Measurements from ENCODE around the gene SNRPF.
A peak's percentile ranks its signal among the peaks of the same experiment; 100 is the strongest.

Gene SNRPF

DNA sequence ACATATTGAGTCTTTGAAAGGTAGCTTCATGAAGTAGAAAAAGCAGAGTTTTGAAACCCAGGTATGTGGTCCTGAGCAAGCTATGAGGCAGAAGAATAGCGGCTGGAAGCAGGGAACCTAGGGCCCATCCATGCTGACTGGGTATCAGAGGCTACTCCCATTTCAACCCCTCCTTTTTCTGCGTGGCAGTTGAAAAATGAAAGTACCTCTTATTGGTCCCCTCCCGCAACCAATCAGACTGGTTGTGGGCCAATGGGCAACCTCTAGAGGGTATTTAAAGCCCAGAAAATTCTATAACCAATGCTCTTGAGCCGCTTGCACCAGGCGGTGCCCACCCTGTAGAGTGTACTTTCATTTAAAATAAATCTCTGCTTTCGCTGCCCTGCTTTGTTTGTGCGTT is 1.6 kb upstream of the SNRPF start:
- DNase-seq = no peak

DNA sequence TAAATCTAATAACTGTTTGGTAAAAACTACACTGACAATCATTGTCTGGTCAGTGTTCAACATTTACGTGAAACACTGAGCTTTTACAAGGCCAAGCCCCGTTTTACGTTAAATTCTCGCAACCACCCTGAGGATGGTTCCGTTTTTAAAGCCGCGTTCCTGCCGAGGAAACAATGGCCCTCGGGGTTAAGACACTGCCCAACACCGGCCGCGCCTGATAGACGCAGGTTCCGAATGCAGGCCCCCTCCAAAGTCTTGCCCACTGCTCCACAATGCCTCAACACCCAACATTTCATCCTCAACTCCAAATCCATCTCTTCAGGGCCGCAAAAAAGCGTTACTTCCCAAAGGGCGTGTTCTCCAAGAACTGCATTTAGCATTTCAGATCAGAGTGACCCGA is 953 bp upstream of the SNRPF start:
- peak; percentile 19 for DNase-seq

DNA sequence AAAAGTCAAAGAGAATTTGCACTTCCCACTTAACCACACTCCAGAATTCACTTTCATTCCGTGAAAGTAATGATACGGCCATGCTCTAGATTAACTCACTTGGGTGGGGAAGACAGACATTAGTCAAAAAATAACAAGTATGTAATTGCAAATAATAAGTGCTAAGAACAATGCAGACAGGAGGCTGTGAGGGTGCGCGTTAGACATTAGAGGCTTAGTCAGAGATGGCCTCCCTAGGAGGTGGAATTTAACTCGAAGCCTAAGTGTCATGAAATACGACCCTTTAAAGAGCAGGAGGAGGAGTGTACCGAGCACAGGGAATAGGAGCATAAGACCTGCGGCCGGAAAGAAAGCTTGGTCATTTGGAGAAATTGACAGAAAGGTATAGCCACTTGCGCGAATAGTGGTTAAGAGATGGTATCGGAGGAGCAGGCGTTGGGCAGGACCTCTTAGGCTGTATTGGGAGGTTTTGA is 628 bp downstream of the SNRPF start:
- no peak for DNase-seq

DNA sequence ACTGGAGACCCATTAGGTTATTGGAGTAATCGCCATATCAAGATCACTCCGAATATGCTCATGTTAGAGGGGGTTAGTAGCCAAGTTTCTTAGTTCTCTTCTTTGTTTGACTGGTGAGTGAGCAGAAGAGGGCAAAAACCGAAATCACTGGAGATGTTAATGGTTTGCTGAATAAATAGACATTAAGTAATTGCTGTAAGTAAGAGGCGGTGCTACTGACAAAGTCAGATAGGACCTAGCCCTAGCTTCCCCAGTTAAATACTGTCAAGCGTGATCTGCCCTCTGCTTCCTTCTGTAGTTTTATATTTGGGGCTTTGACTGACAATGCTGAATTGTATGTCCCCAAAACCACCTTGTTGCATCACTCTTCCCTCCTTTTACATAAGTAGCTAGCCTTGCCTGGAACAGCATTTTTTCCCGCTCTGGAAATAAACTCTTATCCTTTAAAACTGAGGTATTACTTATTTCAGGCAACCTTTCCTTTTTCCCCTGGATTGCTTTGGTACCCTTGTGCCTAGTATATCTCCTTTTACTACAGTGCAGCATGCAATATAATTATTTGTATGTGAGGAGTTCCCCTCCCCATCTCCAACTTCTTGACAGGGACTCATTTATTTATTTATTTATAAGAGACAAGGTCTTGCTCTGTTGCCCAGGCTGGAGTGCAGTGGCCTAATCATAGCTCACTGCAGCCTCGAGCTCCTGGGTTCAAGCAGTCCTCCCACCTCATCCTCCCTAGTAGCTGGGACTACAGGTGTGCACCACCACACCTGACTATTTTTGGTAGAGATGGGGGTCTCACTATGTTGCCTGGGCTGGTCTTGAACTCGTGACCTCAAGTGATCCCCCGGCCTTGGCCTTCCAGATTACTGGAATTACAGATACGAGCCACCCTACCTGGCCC is 1.4 kb downstream of the SNRPF start:
- no peak for DNase-seq

DNA sequence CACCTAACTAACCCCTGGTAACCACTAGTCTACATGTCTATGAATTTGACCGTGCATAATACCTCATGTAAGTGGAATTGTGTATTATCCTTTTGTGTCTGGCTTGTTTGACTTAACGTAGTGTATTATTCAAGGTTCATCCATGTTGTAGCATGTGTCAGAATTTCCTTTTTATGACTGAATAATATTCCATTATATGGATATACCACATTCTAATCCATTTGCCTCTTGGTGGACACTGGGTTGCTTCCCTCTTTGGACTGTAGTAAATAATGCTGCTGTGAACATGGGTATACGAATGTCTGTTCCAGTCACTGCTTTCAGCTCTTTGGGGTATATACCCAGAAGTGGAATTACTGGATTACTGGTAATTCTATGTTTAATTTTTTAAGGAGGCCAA is 3.3 kb downstream of the SNRPF start:
- DNase-seq = no peak

DNA sequence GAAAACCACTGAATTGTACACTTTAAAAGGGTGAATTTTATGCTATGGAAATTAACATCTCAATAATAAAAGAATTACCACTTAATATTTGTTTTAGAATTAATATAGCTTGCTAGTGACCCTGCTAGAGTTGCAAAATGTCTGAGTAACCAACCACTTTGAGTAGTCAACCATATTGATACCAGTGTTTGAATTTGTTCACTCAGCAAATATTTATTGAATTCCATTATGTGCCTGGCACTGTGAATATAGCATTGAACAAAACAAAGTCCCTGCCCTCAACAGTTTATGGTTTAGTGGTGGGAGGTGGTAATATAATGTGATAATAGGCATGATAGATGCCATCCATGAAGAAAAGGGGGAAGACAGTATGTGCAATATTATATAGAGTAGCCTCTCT is 4.6 kb downstream of the SNRPF start:
- no peak for DNase-seq

DNA sequence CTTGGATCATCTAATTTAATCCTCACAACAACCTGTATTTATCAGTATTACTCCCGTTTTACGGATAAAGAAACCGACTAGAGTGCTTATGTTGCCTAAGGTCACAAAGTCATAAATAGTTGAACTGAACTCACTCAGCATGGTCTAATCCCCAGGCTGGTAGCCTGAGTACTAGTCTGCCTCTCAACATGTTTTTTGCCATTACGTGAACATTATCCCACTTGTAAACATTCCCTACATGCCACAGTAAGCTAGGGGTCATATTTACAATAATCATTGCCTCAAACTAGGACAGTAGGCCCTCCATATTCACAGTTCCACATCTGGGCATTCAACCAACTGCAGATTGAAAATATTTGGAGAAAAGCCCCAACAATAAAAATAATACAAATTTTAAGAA is 12.1 kb downstream of the SNRPF start:
- DNase-seq = no peak

DNA sequence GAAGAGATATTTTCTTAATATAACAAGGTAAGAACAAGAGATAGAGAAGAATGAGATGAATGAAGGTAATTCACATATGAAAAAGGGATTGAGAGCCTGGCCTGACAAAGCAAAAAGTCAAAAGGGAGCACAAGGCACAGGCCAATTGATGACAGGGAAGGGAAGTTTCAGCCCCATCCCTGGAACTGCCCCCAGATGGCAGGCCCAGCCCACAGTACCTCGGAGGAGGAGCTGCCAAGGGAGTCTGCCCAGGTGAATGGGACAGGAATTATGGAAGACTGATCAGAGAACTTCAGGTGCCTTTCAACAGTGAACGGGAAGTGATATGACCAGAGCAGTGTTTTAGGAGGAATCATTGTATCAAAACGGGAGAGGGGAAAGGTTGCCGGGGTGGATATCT is 15.7 kb downstream of the SNRPF start:
- no peak for DNase-seq

DNA sequence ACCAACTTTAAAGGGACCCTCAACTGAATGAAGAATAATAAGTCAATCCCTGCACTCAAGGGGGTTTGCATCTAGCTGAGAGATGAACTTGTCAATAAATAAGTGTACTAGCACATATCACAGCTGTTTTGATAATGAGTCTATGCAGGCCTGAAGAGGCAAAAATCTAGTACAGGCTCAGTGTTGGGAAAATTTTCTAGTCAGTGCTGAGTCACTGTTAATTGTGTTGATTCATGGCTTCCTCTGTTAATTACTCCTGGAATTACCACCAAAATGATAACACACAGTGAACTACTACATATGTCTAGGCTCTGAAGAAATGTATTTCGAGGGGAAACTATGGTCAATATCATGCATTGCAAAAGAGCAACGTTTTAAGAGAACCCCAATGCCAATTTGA is 18.9 kb downstream of the SNRPF start:
- no peak for DNase-seq

DNA sequence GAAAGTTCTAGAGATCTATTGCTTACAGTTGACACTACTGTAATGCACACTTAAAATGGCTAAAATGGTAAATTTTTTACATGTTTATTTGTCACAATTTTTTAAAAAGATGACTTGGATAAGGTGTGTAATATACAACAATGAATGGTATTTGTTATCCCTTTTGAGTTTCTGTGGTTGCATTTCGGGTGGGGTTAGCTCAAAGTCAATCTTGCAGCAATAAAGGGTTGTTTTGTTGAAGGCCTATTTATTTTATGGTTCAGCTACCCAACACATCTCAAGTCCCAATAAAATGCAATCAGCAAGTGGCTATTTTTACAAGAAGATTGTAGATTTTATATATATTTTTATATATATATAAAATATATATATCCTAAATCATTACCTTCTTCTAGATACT is 22.1 kb downstream of the SNRPF start:
- no peak for DNase-seq

DNA sequence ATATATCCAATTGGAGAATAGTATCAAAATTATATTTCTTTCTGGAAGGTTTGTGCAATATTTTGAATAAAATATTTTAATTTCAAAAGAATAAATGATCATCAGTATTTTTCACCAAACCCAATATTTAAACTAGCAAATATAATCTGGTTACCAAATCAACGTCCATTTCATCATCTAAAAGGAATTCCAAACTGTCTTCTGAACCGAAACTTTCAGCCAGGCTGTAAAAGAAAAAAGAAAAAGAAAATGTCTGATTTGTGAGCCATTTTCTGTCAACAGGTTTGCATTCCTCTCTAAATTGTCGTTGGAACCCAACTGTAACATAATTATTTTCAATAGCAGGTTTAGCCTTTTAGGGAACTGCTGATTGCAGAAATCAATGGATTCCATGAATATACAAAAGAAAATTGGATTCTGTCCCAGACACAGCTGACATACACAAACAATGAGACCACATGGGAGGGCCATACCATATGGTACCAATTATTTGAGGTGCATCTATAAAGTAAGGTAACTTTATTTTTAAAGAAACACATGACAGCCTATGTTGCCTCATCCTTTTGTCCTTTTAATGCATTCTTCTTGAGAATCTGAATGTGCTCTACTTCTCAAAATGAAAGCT is 22.7 kb downstream of the SNRPF start:
- DNase-seq = no peak

DNA sequence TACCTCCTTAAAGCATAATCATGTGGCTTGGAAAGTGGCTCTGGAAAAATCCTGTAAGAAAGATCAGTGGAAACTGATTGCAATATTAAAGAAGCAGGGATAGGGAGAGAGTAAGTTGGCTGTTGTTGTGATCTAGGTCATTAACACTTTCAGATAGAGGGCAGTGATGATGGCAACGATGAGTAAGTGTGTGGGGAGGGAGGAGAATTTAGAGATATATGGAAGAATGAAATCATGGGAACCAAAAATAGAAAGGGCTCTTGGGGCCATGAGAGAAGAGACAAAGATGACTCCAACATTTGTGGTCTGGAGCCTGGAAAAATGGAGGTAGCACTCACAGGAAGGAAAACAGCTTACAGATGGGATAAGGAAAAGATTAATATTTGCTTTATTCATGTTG is 23.3 kb downstream of the SNRPF start:
- no peak for DNase-seq

DNA sequence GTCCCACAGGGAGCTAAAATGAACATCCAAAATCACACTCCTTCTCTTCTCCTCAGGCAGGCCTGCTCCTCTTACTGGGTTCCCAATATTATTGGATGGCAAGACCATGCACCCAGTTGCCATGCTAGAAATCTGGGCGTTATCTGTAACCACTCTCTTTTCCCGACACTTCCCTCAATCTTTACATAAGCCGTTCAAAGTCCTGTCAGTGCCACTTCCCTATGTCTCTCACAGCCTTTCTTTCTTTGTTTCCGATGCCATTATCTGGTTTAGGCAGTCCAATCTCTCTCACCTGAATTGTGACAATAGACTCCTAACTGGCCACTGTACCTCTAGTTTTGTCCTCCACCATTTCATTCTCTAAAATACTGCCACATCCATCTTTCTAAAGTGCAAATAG is 24.1 kb downstream of the SNRPF start:
- no peak for DNase-seq

DNA sequence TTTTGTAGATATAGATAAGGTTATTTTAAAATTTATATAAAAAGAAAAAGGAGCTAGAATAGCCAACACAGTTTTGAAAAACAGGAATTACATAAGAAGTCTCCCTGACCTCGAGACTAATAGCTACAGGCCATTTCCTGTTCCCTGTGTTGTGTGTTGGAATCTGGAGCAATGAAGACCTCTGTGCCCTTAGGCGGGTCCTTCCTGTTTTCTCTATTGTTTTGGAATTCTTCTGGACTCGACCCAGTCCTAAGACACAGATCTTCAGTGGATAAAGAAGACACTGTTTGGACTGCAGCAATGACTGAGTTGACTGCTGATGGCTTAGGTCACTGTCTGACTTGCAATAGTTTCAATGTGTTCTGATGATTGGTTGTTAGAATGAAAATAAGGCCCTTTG is 26.2 kb downstream of the SNRPF start:
- DNase-seq = no peak

DNA sequence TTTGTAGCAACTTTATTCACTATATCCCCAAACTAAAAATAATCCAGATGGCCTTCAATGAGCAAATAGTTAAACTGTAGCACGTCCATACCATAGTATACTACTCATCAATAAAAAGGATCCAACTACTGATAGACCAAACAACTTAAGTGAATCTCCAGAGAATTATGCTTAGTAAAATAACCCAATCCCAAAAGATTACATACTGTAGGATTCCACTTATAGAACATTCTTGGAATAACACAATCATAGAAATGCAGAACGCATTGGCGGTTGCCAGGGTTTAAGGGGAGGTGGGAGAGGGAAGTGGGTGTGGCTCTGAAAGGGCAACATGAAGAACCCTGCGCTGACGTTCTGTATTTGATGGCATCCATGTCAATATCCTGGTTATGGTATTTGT is 28.6 kb downstream of the SNRPF start:
- no peak for DNase-seq

DNA sequence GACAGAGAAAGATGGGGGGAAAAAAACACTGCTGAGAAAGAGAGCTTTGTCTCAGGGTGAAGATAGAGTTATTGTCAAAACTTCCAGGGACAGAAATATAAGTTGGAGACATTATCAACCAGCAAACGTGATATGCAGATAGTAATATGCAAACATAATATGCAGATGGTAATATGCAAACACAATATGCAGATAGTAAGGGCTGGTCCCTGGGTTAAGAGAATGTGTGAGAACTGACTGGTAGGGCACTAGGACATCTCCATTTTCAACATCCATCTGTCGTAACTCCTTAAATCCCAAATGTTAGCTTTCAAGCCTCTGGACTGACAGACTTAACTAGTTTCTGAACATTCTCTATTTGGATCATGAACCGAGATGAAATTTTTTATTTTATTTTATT is 32.2 kb downstream of the SNRPF start:
- no peak for DNase-seq

DNA sequence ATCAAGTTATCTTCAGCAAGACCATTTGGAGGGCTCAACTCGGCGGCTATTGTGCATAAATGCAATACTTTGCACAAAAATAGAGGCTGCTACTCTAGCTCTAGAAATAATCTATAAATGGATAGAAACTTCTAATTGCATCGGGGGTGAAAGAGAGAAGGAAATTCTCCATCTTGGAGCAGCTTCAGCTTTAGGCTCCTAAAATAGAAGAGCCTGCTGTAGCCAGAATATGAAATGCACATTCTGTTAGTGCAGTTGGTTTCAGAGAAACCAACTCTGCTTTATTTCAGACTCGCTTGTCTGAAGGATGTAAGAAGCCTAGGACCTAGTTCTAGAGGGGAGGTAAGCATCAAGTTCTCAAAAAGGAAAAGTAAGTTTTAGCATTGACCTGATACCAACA is 38.1 kb downstream of the SNRPF start:
- DNase-seq = no peak

DNA sequence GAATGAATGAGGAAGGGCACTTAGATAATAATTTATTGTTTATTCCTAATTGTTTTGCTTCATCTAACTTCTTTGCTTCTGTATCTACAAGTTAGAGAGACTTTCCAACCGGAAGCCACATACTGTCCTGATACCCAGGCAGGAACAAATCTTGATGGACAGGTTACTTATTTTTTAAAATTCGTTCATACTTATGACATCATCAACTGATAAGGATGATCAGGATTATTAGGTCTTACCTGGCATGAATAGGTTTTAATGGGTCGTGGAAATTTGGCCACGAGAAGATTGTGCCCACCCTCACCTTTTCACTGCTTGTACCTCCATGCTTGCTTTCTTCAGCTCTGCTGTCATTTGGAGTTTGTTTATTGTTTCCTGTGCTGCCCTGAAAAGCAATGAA is 39.3 kb downstream of the SNRPF start:
- DNase-seq = no peak

DNA sequence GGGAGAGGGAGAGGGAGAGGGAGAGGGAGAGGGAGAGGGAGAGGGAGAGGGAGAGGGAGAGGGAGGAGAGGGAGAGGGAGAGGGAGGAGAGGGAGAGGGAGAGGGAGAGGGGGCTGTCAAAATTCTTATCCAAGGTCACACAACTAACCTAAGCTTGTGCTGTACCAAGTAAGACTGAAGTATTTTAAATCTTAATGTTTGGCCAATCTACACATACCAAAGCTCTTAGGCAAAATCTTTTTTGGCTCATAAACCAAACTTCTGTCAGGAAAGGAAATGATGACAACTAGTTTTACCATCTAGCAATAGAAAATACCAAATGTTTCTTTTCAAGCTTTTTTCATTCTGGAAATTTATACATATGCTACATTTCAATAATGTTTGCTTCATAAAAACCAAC is 49.8 kb downstream of the SNRPF start:
- DNase-seq = no peak

DNA sequence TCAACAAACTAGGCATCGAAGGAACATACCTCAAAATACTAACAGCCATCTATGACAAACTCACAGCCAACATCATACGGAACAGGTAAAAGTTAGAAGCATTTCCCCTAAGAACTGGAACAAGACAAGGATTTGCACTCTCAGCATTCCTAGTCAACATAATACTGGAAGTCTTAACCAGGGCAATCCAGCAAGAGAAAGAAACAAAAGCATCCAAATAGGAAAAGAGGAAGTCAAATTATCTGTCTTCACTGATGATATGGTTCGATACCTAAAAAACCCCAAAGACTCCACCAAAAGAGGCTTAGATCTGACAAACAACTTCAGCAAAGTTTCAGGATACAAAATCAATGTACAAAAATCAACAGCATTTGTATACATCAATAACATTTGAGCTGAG is 51.1 kb downstream of the SNRPF start:
- DNase-seq = no peak
